NCI-H226 (cell line): Measurements from ENCODE around the gene METAP1.
"Not testable (repeated sequence)": the region's sequence is repeated elsewhere in the genome, so short reads cannot be mapped to it uniquely, and the experiment has no call there.

Experiments used
- DNase-seq: peaks from one replicate; pipeline ENCODE4 v3.0.0-alpha.2; 2015

Gene METAP1

GRCh38 chr4:99061048-99061700, 65.7 kb downstream of the METAP1 start:
- no peak for DNase-seq

- DNase-seq: no peak
Measured at GRCh38 chr4:99062120-99062519, 66.6 kb downstream of the METAP1 start.

- not testable (repeated sequence) for DNase-seq
Measured at GRCh38 chr4:99065521-99065920, 70.0 kb downstream of the METAP1 start.

- no peak for DNase-seq
Measured at GRCh38 chr4:99067617-99068016, 72.1 kb downstream of the METAP1 start.

GRCh38 chr4:99071159-99071558, 75.6 kb downstream of the METAP1 start:
- no peak for DNase-seq

- DNase-seq: no peak
Measured at GRCh38 chr4:99074816-99075215, 79.3 kb downstream of the METAP1 start.

- no peak for DNase-seq
Measured at GRCh38 chr4:99076292-99076976, 80.9 kb downstream of the METAP1 start.

- no peak for DNase-seq
Measured at GRCh38 chr4:99077177-99077576, 81.7 kb downstream of the METAP1 start.

- DNase-seq: no peak
Measured at GRCh38 chr4:99078336-99078735, 82.8 kb downstream of the METAP1 start.

GRCh38 chr4:99078931-99079624, 83.6 kb downstream of the METAP1 start:
- no peak for DNase-seq

- DNase-seq: no peak
Measured at GRCh38 chr4:99079625-99080295, 84.2 kb downstream of the METAP1 start.

- not testable (repeated sequence) for DNase-seq
Measured at GRCh38 chr4:99080869-99081268, 85.3 kb downstream of the METAP1 start.

GRCh38 chr4:99082192-99082591, 86.7 kb downstream of the METAP1 start:
- DNase-seq: no peak

- no peak for DNase-seq
Measured at GRCh38 chr4:99084595-99084994, 89.1 kb downstream of the METAP1 start.

- peak; percentile 1 for DNase-seq
Measured at GRCh38 chr4:99088023-99088449, 92.5 kb downstream of the METAP1 start.

- DNase-seq: peak; percentile 71
Measured at GRCh38 chr4:99088481-99089365, 93.2 kb downstream of the METAP1 start, which contains the start of gene ADH5. TSS of gene ADH5 (minus strand) at chr4:99088788. CDS start at chr4:99088700, 88 bp downstream.

GRCh38 chr4:99090481-99091215, 95.1 kb downstream of the METAP1 start:
- DNase-seq: no peak

- DNase-seq: no peak
Measured at GRCh38 chr4:99091216-99091575, 95.7 kb downstream of the METAP1 start.

GRCh38 chr4:99091841-99092240, 96.3 kb downstream of the METAP1 start:
- not testable (repeated sequence) for DNase-seq

- DNase-seq: no peak
Measured at GRCh38 chr4:99099311-99099710, 103.8 kb downstream of the METAP1 start.

- not testable (repeated sequence) for DNase-seq
Measured at GRCh38 chr4:99099814-99100213, 104.3 kb downstream of the METAP1 start.

GRCh38 chr4:99100876-99101275, 105.4 kb downstream of the METAP1 start:
- DNase-seq: no peak
